SJSA1 (cell line): ENCODE data around the gene LOX. TPM values are rescaled to one million over a fixed set of nuclear protein-coding genes. Genes with fewer than 3 reads are reported as not detected.

Experiments used
- DNase-seq, 2 experiments: peaks; one replicate each; pipeline ENCODE4 v3.0.0-alpha.2; 2015 to 2020; ENCODE audit warnings: low spot score in 2 of 2, low read depth in 1 of 2
- H3K27ac ChIP-seq: fragments of 250-450 bp; sonication (Bioruptor Pico); 2 replicates; pipeline ENCODE4 v1.5.1; 2020; ENCODE audit warnings: mild to moderate bottlenecking, moderate library complexity
- H3K27me3 ChIP-seq: fragments of 250-450 bp; sonication (Bioruptor Pico); replicated peaks from 2 replicates; pipeline ENCODE4 v1.5.1; 2020; ENCODE audit warnings: mild to moderate bottlenecking, moderate library complexity
- H3K36me3 ChIP-seq: fragments of 250-450 bp; sonication (Bioruptor Pico); 2 replicates; pipeline ENCODE4 v1.5.1; 2020; ENCODE audit warnings: mild to moderate bottlenecking
- H3K4me1 ChIP-seq: fragments of 250-450 bp; sonication (Bioruptor Pico); replicated peaks from 2 replicates; pipeline ENCODE4 v1.6.1; 2021; ENCODE audit warnings: mild to moderate bottlenecking
- H3K4me3 ChIP-seq: fragments of 250-450 bp; sonication (Bioruptor Pico); 2 replicates; pipeline ENCODE4 v1.5.1; 2020; ENCODE audit warnings: mild to moderate bottlenecking
- H3K9me3 ChIP-seq: fragments of 250-450 bp; sonication (Bioruptor Pico); replicated peaks from 2 replicates; pipeline ENCODE4 v1.5.1; 2020; ENCODE audit warnings: mild to moderate bottlenecking
- total RNA-seq: library from RNA; depleted of rRNA; stranded (reverse); fragments of >200 nt; shearing (Covaris generic); gene quantifications from 2 replicates; pipeline ENCODE4 v1.2.3, GENCODE V29; 2014

Gene LOX
- total RNA-seq, 1 experiment from 2014 or later: 8.4 TPM

- H3K27me3 ChIP-seq: no peaks in the 10 kb centered on the region
- DNase-seq: no peak
- no peaks in the 10 kb centered on the region for H3K9me3 ChIP-seq
- no peaks in the 10 kb centered on the region for H3K4me1 ChIP-seq
- no peaks in the 10 kb centered on the region for H3K36me3 ChIP-seq
- no peak overlapping the region for H3K4me3 ChIP-seq
- no peak overlapping the region for H3K27ac ChIP-seq
Observed at GRCh38 chr5:122053181-122054109, 24.6 kb downstream of the LOX start.

GRCh38 chr5:122051569-122051968 lies 26.5 kb downstream of the LOX start:
- no peaks in the 10 kb centered on the region for H3K27me3 ChIP-seq
- DNase-seq: no peak
- no peak overlapping the region for H3K27ac ChIP-seq
- H3K4me1 ChIP-seq: no peaks in the 10 kb centered on the region
- H3K36me3 ChIP-seq: no peaks in the 10 kb centered on the region
- no peak overlapping the region for H3K4me3 ChIP-seq
- no peaks in the 10 kb centered on the region for H3K9me3 ChIP-seq

GRCh38 chr5:122050959-122051358 lies 27.1 kb downstream of the LOX start:
- no peaks in the 10 kb centered on the region for H3K36me3 ChIP-seq
- H3K4me3 ChIP-seq: no peak overlapping the region
- H3K27ac ChIP-seq: no peak overlapping the region
- H3K9me3 ChIP-seq: no peaks in the 10 kb centered on the region
- no peaks in the 10 kb centered on the region for H3K27me3 ChIP-seq
- no peaks in the 10 kb centered on the region for H3K4me1 ChIP-seq
- DNase-seq: no peak

- no peaks in the 10 kb centered on the region for H3K4me1 ChIP-seq
- H3K9me3 ChIP-seq: 0 out of 2 replicates have a peak, but pooled peaks cover 3% of the 10 kb centered on the region
- no peak overlapping the region for H3K4me3 ChIP-seq
- H3K27me3 ChIP-seq: no peaks in the 10 kb centered on the region
- H3K36me3 ChIP-seq: no peaks in the 10 kb centered on the region; the same call in 1 of the 2 replicates
- H3K27ac ChIP-seq: no peak overlapping the region
- DNase-seq: no peak
Observed at GRCh38 chr5:122040636-122041302, 37.3 kb downstream of the LOX start.

- H3K36me3 ChIP-seq: no peaks in the 10 kb centered on the region; the same call in 1 of the 2 replicates
- no peaks in the 10 kb centered on the region for H3K27me3 ChIP-seq
- no peaks in the 10 kb centered on the region for H3K9me3 ChIP-seq
- DNase-seq: no peak
- H3K27ac ChIP-seq: no peak overlapping the region
- no peaks in the 10 kb centered on the region for H3K4me1 ChIP-seq
- H3K4me3 ChIP-seq: no peak overlapping the region
Observed at GRCh38 chr5:122036326-122036725, 41.7 kb downstream of the LOX start.

GRCh38 chr5:122035913-122036312 lies 42.1 kb downstream of the LOX start:
- no peak for DNase-seq
- H3K9me3 ChIP-seq: no peaks in the 10 kb centered on the region

GRCh38 chr5:122031836-122032235 lies 46.2 kb downstream of the LOX start:
- Histone ChIP-seq H3K9me3 (no peaks in the 10 kb centered on the region), H3K27me3 (no peaks in the 10 kb centered on the region), H3K36me3 (peaks cover 15% of the 10 kb centered on the region), H3K27ac (no peak overlapping the region), H3K4me3 (no peak overlapping the region), H3K4me1 (peaks cover 6% of the 10 kb centered on the region)
- DNase-seq: no peak

More at GRCh38 chr5:122035913-122036312, 42.1 kb downstream of the LOX start:
- no peak overlapping the region for H3K27ac ChIP-seq
- H3K4me1 ChIP-seq: no peaks in the 10 kb centered on the region
- H3K27me3 ChIP-seq: no peaks in the 10 kb centered on the region
- H3K36me3 ChIP-seq: no peaks in the 10 kb centered on the region; the same call in 1 of the 2 replicates
- no peak overlapping the region for H3K4me3 ChIP-seq

GRCh38 chr5:122030251-122030650 lies 47.8 kb downstream of the LOX start:
- H3K36me3 ChIP-seq: peaks cover 19% of the 10 kb centered on the region
- H3K27me3 ChIP-seq: no peaks in the 10 kb centered on the region
- DNase-seq: no peak
- no peak overlapping the region for H3K4me3 ChIP-seq
- H3K27ac ChIP-seq: no peak overlapping the region
- H3K9me3 ChIP-seq: no peaks in the 10 kb centered on the region
- peaks cover 6% of the 10 kb centered on the region for H3K4me1 ChIP-seq

GRCh38 chr5:122029818-122030217 lies 48.2 kb downstream of the LOX start:
- H3K27me3 ChIP-seq: no peaks in the 10 kb centered on the region
- H3K4me3 ChIP-seq: no peak overlapping the region
- no peaks in the 10 kb centered on the region for H3K9me3 ChIP-seq
- no peak overlapping the region for H3K27ac ChIP-seq
- DNase-seq: no peak
- H3K4me1 ChIP-seq: peaks cover 6% of the 10 kb centered on the region
- peaks cover 19% of the 10 kb centered on the region for H3K36me3 ChIP-seq

- Histone ChIP-seq H3K9me3 (no peaks in the 10 kb centered on the region), H3K36me3 (peaks cover 39% of the 10 kb centered on the region), H3K4me1 (peaks cover 2% of the 10 kb centered on the region), H3K27ac (no peak overlapping the region), H3K27me3 (no peaks in the 10 kb centered on the region), H3K4me3 (no peak overlapping the region)
- no peak for DNase-seq
Observed at GRCh38 chr5:122022966-122023365, 55.1 kb downstream of the LOX start.

GRCh38 chr5:122019919-122020590 lies 58.0 kb downstream of the LOX start:
- no peak for DNase-seq
- Histone ChIP-seq H3K27me3 (no peaks in the 10 kb centered on the region), H3K9me3 (no peaks in the 10 kb centered on the region), H3K4me3 (no peak overlapping the region), H3K27ac (no peak overlapping the region), H3K4me1 (no peaks in the 10 kb centered on the region), H3K36me3 (peaks cover 35% of the 10 kb centered on the region)

- H3K36me3 ChIP-seq: peaks cover 6% of the 10 kb centered on the region
- no peak overlapping the region for H3K27ac ChIP-seq
- DNase-seq: no peak
- no peak overlapping the region for H3K4me3 ChIP-seq
- no peaks in the 10 kb centered on the region for H3K9me3 ChIP-seq
- H3K27me3 ChIP-seq: no peaks in the 10 kb centered on the region
- H3K4me1 ChIP-seq: no peaks in the 10 kb centered on the region
Observed at GRCh38 chr5:122015471-122015870, 62.6 kb downstream of the LOX start.

GRCh38 chr5:122014236-122014935 lies 63.7 kb downstream of the LOX start:
- no peak overlapping the region for H3K27ac ChIP-seq
- H3K36me3 ChIP-seq: no peaks in the 10 kb centered on the region
- H3K27me3 ChIP-seq: no peaks in the 10 kb centered on the region
- no peaks in the 10 kb centered on the region for H3K4me1 ChIP-seq
- no peak for DNase-seq
- no peaks in the 10 kb centered on the region for H3K9me3 ChIP-seq
- H3K4me3 ChIP-seq: no peak overlapping the region
